Measurements from ENCODE around the gene EXOC3L4.

The EXOC3L4 gene

DNA sequence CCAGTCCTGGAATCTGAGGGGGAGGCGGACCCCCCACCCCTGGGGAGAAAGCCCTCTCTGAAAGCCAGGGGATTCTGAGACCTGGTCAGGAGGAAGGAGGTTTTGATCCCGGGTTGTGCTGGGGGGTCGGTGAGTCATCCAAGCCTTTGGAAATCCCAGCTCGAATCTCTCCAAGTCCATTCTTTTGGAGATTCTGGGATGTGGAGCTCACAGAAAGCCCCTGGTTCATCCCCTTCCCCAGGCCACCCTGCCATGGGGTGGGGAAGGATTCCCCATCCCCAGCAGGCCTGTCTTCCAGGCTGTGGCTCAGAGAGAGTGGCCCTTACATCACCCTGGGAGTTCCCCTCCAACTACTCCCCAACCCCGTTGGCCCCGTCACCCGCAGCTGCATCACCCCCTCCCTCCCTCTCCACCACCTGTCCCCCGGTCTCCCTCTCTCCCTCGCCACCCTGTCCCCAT is 14.3 kb downstream of the EXOC3L4 start:
- Histone ChIP-seq H3K4me3 (replicated peaks; ENCODE audit: insufficient read depth, low read length) (no peak overlapping the region), H3K27ac (replicated peaks) (peak overlapping the region; percentile 51), H3K27me3 (ENCODE audit: insufficient read depth, poor library complexity, severe bottlenecking) (peaks cover 11% of the 10 kb centered on the region)
- TF ChIP-seq POLR2AphosphoS5 (IDR thresholded peaks at IDR 0.05; ENCODE audit: low read depth): peak; percentile 66; the same call in 1 of the 2 replicates
- TF ChIP-seq, protein P1, sequence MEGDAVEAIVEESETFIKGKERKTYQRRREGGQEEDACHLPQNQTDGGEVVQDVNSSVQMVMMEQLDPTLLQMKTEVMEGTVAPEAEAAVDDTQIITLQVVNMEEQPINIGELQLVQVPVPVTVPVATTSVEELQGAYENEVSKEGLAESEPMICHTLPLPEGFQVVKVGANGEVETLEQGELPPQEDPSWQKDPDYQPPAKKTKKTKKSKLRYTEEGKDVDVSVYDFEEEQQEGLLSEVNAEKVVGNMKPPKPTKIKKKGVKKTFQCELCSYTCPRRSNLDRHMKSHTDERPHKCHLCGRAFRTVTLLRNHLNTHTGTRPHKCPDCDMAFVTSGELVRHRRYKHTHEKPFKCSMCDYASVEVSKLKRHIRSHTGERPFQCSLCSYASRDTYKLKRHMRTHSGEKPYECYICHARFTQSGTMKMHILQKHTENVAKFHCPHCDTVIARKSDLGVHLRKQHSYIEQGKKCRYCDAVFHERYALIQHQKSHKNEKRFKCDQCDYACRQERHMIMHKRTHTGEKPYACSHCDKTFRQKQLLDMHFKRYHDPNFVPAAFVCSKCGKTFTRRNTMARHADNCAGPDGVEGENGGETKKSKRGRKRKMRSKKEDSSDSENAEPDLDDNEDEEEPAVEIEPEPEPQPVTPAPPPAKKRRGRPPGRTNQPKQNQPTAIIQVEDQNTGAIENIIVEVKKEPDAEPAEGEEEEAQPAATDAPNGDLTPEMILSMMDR (IDR thresholded peaks at IDR 0.05; ENCODE audit: insufficient read depth, low read length): no peak
- DNase-seq (ENCODE audit: low read depth in 1 of 2, low spot score in 1 of 2): peak; percentile 75 to 90

DNA sequence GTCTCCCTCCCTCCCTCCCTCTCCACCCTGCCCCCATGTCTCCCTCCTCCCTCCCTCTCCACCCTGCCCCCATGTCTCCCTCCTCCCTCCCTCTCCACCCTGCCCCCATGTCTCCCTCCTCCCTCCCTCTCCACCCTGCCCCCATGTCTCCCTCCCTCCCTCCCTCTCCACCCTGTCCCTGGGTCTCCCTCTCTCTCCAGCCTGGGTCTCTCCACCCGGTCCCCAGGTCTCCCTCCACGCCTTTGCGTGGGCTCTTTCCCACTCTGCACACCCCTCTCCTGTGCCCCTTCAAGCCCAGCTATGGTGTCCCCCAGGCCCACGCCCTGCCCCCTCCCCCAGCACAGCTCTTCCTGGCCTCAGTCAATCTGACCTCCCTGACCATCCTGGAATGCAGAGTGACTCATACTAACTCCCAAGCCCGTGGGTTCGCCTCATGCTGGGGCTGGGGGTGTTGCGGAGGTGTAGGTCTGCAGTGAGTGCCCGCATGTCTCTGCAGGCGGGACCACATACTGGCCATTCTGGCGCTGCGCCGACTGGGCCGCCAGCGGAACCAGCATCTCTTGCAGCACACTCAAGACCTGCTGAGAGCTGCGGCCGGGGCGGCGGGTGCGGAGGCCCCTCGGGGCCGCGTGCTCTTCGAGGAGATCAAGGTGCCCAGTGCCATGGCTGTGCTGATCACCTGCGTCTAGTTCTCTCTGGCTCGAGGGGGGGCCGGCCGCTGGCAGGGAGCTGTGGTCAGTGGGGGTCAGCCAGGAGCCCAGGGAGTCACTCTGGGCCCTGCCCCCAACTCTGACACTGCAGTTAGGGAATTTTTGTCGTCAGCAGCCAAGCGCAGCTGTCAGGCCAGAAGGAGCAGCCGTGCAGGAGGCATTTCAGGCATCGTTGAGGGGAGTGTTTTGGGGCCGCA is 15.3 kb downstream of the EXOC3L4 start:
- H3K27ac ChIP-seq (replicated peaks): peak overlapping the region; percentile 64

DNA sequence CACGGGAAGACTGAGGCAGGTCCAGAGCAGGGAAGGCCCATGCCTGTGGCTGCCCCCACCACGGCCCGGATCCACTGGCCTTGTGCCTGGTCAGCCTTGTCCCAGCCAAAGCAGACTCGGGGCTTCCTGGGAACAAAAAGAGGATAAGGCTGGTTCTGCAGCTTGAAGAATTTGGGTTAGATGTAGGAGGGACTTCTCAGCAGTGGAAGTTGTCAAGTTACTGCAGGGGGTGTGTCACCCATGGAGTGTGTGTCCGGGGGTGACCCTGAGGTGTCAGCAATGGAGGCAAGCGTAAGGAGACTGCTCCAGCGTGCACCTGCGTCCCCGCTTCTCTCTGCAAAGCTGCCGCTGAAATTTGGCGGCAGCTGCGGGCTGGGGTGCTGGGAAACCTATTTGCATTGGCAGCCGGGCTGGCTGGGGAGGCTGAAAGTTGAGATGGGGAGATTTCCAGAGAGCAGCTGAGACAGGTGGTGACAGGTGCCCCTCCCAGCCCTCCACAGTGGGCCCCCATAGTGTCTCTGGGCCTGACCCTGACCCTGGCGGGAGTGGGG is 16.2 kb downstream of the EXOC3L4 start:
- H3K4me3 ChIP-seq (replicated peaks; ENCODE audit: insufficient read depth, low read length): no peak overlapping the region
- DNase-seq (ENCODE audit: low read depth in 1 of 2, low spot score in 1 of 2): no peak
- TF ChIP-seq, protein P1 (IDR thresholded peaks at IDR 0.05; ENCODE audit: insufficient read depth, low read length): no peak
- TF ChIP-seq SPI1 (IDR thresholded peaks at IDR 0.05; ENCODE audit: borderline replicate concordance, low read depth) (no peak), POLR2AphosphoS5 (IDR thresholded peaks at IDR 0.05; ENCODE audit: low read depth) (no peak), GABPA (IDR thresholded peaks at IDR 0.05; ENCODE audit: low read depth) (no peak)
- TF ChIP-seq, protein P2, sequence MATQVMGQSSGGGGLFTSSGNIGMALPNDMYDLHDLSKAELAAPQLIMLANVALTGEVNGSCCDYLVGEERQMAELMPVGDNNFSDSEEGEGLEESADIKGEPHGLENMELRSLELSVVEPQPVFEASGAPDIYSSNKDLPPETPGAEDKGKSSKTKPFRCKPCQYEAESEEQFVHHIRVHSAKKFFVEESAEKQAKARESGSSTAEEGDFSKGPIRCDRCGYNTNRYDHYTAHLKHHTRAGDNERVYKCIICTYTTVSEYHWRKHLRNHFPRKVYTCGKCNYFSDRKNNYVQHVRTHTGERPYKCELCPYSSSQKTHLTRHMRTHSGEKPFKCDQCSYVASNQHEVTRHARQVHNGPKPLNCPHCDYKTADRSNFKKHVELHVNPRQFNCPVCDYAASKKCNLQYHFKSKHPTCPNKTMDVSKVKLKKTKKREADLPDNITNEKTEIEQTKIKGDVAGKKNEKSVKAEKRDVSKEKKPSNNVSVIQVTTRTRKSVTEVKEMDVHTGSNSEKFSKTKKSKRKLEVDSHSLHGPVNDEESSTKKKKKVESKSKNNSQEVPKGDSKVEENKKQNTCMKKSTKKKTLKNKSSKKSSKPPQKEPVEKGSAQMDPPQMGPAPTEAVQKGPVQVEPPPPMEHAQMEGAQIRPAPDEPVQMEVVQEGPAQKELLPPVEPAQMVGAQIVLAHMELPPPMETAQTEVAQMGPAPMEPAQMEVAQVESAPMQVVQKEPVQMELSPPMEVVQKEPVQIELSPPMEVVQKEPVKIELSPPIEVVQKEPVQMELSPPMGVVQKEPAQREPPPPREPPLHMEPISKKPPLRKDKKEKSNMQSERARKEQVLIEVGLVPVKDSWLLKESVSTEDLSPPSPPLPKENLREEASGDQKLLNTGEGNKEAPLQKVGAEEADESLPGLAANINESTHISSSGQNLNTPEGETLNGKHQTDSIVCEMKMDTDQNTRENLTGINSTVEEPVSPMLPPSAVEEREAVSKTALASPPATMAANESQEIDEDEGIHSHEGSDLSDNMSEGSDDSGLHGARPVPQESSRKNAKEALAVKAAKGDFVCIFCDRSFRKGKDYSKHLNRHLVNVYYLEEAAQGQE (IDR thresholded peaks at IDR 0.05; ENCODE audit: insufficient replicate concordance, low read depth): no peak

More for the DNA sequence above, 15.3 kb downstream of the EXOC3L4 start:
- TF ChIP-seq SPI1 (IDR thresholded peaks at IDR 0.05; ENCODE audit: borderline replicate concordance, low read depth) (no peak), POLR2AphosphoS5 (IDR thresholded peaks at IDR 0.05; ENCODE audit: low read depth) (no peak), GABPA (IDR thresholded peaks at IDR 0.05; ENCODE audit: low read depth) (no peak)
- TF ChIP-seq, protein P2 (IDR thresholded peaks at IDR 0.05; ENCODE audit: insufficient replicate concordance, low read depth): no peak
- TF ChIP-seq, protein P1 (IDR thresholded peaks at IDR 0.05; ENCODE audit: insufficient read depth, low read length): no peak
- DNase-seq (ENCODE audit: low read depth in 1 of 2, low spot score in 1 of 2): no peak
- Histone ChIP-seq H3K27me3 (ENCODE audit: insufficient read depth, poor library complexity, severe bottlenecking) (peaks cover under 1% of the 10 kb centered on the region), H3K4me3 (replicated peaks; ENCODE audit: insufficient read depth, low read length) (no peak overlapping the region)

More for the DNA sequence above, 16.2 kb downstream of the EXOC3L4 start:
- H3K27ac ChIP-seq (replicated peaks): peak overlapping the region; percentile 64
- no peaks in the 10 kb centered on the region for H3K27me3 ChIP-seq (ENCODE audit: insufficient read depth, poor library complexity, severe bottlenecking)

All from HL-60 (cell line).